SK-N-MC (cell line): ENCODE results near the gene HEMK1.

Experiments
- DNase-seq: peaks from one replicate; pipeline ENCODE4 v3.0.0-alpha.2; 2011; ENCODE audit warnings: low read depth, low spot score
- H3K27ac ChIP-seq: fragments of 200-600 bp; sonication (generic); 2 replicates; pipeline ENCODE4 v1.5.1; 2016; ENCODE audit warnings: mixed run types
- H3K36me3 ChIP-seq: fragments of 200-600 bp; sonication (generic); 2 replicates; pipeline ENCODE4 v1.6.1; 2017; ENCODE audit warnings: antibody characterized with exemption, low read length, mixed read lengths; ENCODE audit not compliant: insufficient read depth
- H3K4me3 ChIP-seq: fragments of 200-600 bp; sonication (generic); 2 replicates; pipeline ENCODE4 v1.5.1; 2016
- H3K9ac ChIP-seq: fragments of 200-600 bp; sonication (generic); 2 replicates; pipeline ENCODE4 v1.8.0; 2017; ENCODE audit warnings: mixed run types, mixed read lengths; ENCODE audit not compliant: insufficient read length
- H3K9me3 ChIP-seq: fragments of 200-600 bp; sonication (generic); 2 replicates; pipeline ENCODE4 v1.6.1; 2017; ENCODE audit warnings: low read depth, mild to moderate bottlenecking, antibody characterized with exemption, low read length, moderate library complexity, mixed read lengths
- EZH2 ChIP-seq: fragments of 200-600 bp; sonication (generic); IDR thresholded peaks from one replicate; pipeline ENCODE4 v1.6.1; 2017; ENCODE audit warnings: antibody characterized with exemption
- FOXP2 ChIP-seq: optimal IDR thresholded peaks from 2 replicates; pipeline ENCODE3; 2011; ENCODE audit warnings: mild to moderate bottlenecking, moderate library complexity; ENCODE audit not compliant: insufficient read depth; ENCODE audit errors: extremely low read length, control extremely low read depth
- POLR2AphosphoS5 ChIP-seq: IDR thresholded peaks from 2 replicates; pipeline ENCODE4 v1.6.1; 2012; ENCODE audit warnings: mild to moderate bottlenecking, low read depth, low read length, borderline replicate concordance

The HEMK1 gene

DNA sequence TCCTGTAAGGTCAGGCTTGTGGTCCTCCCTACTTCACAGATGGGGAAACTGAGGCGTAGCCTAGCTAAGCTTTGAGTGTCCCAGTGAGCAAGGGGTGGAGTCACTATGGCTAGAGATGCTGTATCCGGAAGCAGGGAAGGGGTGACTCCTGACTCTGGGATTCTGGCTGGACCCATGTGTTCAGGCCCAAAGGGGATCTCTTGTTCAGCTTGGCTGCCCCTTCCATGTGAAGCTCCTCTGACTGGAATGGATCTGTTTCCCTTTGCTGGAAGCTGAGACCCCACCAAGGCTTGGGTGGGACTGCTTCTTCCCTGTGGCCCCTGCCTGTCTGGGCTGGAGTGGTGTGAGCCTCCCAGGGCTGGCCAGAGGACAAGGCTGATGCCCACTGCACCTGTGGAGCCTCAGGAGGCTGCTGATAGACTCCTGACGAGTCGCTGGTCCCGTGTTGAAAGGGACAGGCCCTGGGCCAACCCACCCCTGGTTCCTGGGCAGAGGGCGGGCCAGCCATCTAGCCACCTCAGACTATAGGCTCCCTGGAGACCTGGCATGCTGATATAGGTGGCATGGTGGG is 48.7 kb downstream of the HEMK1 start:
- Histone ChIP-seq H3K9me3 (no peaks in the 10 kb centered on the region), H3K9ac (peak overlapping the region; percentile 76), H3K36me3 (no peaks in the 10 kb centered on the region), H3K27ac (no peak overlapping the region), H3K4me3 (peak overlapping the region; percentile 79)
- DNase-seq = no peak
- TF ChIP-seq POLR2AphosphoS5 (no peak), EZH2 (no peak), FOXP2 (no peak)

DNA sequence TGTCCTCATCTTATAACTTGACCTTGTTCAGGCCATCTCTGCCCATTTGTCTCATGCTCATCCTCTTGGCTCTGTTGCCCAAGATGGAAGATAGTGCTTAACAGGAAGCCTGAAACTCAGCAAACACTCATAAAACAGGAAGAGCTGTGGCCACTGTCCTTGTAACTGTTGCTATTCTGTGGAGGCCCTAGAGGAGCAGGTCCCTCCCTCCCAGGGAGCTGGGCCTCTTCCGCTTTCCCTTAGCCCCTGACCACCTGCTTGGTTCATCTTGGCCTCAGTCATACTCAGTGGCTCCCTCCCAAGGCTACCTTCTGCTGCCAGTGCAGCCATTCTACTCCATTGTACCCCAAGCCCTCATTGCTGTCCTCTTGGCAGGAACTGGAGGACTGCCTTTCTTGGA is 51.1 kb downstream of the HEMK1 start:
- H3K4me3 ChIP-seq = no peak overlapping the region
- no peak overlapping the region for H3K27ac ChIP-seq
- H3K9ac ChIP-seq = no peak overlapping the region
- DNase-seq = no peak
- TF ChIP-seq POLR2AphosphoS5 (no peak), FOXP2 (no peak), EZH2 (no peak)
- H3K36me3 ChIP-seq = no peaks in the 10 kb centered on the region
- no peaks in the 10 kb centered on the region for H3K9me3 ChIP-seq

DNA sequence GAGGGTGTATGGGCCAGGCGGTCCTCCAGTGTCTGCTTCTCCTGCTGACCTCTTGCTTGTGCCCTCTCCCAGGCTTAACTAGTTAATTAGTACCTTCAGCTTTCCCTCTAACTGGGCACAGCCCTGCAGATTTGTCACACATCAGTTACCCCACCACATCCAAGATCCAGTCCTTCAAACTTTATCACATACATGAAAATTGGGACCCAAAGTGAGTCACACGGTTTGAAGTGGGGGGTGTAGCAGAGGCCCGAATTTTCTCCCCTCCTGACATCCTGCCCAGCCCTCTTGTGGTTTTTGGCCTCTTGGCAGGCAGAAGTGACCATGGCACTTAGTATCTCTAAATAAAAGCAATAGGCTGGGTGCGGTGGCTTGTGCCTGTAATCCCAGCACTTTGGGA is 51.5 kb downstream of the HEMK1 start:
- Histone ChIP-seq H3K4me3 (no peak overlapping the region), H3K9me3 (no peaks in the 10 kb centered on the region), H3K9ac (no peak overlapping the region), H3K27ac (no peak overlapping the region), H3K36me3 (no peaks in the 10 kb centered on the region)
- no peak for DNase-seq
- no peak for TF ChIP-seq EZH2
- TF ChIP-seq POLR2AphosphoS5 = no peak
- no peak for TF ChIP-seq FOXP2

DNA sequence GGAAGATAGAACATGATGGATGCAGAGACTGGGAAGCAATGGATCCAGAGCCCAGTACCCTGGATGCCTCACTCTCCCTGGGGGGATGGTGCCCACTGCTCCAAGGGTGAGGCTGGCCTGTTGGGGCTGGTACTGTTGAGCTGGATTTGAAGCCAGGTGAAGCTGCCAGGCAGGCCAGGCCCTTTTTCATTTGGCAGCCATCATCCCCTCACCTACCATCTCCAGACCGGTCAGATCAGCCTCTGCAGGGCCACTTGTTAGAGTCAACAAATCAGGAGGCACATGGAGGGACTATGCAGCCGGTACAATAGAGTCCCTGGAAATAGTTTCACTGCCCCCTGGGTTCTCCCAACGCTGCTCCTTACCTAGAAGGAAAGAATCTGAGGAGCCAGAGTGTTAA is 53.6 kb downstream of the HEMK1 start:
- H3K4me3 ChIP-seq = no peak overlapping the region
- TF ChIP-seq FOXP2 = no peak
- no peak for TF ChIP-seq POLR2AphosphoS5
- TF ChIP-seq EZH2 = no peak
- H3K27ac ChIP-seq = no peak overlapping the region
- H3K9me3 ChIP-seq = no peaks in the 10 kb centered on the region
- no peak for DNase-seq
- H3K9ac ChIP-seq = no peak overlapping the region
- no peaks in the 10 kb centered on the region for H3K36me3 ChIP-seq

DNA sequence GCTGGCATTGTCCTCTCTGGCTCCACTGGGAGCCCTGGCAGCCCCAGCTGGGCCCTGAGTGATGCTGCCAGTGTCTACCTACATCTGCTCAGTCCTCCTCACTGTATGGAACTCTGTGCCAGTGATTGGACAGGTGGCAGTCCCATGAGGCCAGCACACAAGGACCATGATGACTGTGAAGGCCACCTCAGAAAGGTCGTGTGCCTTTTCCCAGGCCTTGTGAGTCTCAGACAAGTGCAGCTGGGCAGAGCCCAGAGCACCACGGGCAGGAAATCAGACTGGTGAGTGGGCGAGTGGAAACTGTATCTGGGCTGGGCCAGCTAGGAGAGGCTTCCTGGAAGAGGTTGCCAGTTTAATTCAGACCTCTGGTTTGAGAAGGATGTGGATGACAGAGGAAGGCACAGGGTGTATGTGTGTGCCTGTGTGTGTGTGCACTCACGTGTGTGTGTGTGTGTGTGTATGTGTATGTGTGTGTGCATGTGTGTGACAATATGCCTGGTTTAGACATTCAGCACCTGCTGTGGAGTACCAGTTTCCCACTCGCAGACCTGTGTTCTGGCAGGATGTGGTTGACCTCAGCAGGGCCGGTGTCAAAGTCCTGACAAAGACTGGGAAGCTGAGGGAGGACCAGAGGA is 54.6 kb downstream of the HEMK1 start:
- Histone ChIP-seq H3K9ac (no peak overlapping the region), H3K4me3 (no peak overlapping the region), H3K9me3 (no peaks in the 10 kb centered on the region), H3K27ac (no peak overlapping the region), H3K36me3 (no peaks in the 10 kb centered on the region)
- no peak for DNase-seq
- TF ChIP-seq EZH2 (no peak), POLR2AphosphoS5 (no peak), FOXP2 (no peak)

DNA sequence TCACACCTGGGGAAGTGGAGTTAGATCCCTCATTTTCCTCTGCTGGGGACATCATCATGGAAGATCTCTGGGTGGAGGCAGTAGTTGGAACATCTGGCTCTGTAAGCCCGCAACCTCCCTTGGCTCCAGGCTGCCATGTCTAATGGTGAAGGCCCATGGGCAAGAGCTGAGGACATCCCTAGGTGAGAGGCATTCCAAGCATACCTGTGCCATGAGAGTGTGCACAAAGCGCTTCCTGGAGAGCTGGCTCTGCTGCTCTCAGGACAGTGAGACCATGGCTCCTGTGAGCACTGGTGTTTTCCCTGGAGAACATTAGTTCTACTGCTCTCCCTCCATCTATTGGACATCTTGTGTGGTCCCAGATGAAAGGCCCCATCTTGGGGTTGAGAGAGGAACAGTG is 55.3 kb downstream of the HEMK1 start:
- Histone ChIP-seq H3K27ac (no peak overlapping the region), H3K36me3 (no peaks in the 10 kb centered on the region), H3K4me3 (no peak overlapping the region), H3K9me3 (no peaks in the 10 kb centered on the region), H3K9ac (no peak overlapping the region)
- TF ChIP-seq FOXP2 (no peak), EZH2 (no peak)
- DNase-seq = no peak

DNA sequence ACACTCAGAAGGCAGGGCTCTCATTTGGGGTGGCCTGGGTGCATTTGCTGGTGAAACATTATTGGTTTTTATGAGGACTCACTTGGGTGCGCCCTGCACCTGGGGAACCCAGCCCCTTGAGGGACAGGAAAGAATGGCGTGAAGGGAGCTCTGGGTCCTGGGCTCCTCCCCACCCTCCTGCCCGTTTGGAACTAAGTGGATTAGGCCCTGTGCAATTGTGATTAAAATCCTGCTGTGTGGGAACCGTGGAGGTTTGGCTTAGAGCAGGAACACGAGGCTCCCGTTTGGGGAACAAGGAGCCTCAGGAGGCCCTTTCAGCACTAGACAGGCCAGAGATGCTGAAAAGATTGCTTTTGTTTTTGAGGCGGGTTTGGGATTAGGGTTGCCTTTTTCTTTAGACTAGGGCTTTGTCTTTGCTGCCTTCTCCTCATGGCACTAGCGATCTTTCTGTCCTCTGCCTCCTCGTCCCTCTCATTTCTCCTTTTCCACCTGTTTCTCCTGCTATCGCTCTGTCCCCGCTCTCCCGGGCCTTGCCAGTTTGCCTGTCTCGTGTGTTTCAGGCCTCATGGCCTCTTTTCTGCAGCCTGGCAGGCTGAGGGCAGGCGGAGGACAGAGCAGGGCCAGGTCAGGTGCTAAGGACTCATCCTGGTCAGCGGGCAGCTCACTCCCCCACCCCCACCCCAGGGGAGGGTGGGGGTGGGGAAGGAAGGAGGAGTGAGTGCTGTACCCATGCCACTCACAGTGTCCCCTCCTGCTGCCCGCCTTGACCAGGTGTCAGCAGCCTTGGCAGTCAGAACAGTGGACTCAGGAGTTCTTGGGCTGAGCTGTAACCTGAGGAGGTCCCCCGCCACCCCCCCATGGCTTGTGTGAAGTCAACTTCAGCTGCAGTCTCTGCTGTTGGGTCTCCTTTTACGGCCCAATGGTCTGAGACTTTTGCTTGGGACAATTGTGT is 56.2 kb downstream of the HEMK1 start:
- H3K27ac ChIP-seq = no peak overlapping the region
- TF ChIP-seq FOXP2 = no peak
- no peak for TF ChIP-seq POLR2AphosphoS5
- no peak for TF ChIP-seq EZH2
- no peak for DNase-seq
- H3K9ac ChIP-seq = no peak overlapping the region
- no peaks in the 10 kb centered on the region for H3K36me3 ChIP-seq
- H3K4me3 ChIP-seq = no peak overlapping the region
- no peaks in the 10 kb centered on the region for H3K9me3 ChIP-seq

DNA sequence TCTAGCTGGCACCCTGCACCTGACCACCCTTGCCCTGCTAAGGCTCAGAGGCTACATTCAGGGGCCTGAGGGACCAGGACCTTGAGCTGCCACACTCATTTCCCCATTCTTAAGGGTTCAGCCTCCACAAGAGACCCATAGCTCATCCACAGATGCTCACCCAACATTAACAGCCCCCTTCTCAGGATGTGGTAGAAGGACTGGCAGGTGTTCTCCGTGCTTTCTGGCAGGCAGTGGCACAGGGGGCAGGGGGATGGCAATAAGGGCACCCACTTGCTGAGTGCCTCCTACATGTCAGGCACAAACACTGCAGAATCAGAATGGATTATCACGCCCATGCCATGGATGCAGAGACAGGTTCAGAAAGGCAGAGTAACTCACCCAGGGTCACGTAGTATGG is 57.1 kb downstream of the HEMK1 start:
- no peaks in the 10 kb centered on the region for H3K36me3 ChIP-seq
- TF ChIP-seq EZH2 = no peak
- no peak for TF ChIP-seq FOXP2
- no peak for TF ChIP-seq POLR2AphosphoS5
- H3K9ac ChIP-seq = no peak overlapping the region
- H3K27ac ChIP-seq = no peak overlapping the region
- DNase-seq = no peak
- no peaks in the 10 kb centered on the region for H3K9me3 ChIP-seq
- no peak overlapping the region for H3K4me3 ChIP-seq
